GM18867 (cell line): ENCODE measurements around the gene CCSAP.
"Not testable (repeated sequence)": the region's sequence is repeated elsewhere in the genome, so short reads cannot be mapped to it uniquely, and the experiment has no call there.

ENCODE experiments used
- ATAC-seq: cut with Tn5 transposase; IDR thresholded peaks from one replicate; pipeline ENCODE4 v1.9.1; 2021; ENCODE audit warnings: mild to moderate bottlenecking, moderate library complexity; ENCODE audit not compliant: unreplicated experiment

CCSAP gene

DNA sequence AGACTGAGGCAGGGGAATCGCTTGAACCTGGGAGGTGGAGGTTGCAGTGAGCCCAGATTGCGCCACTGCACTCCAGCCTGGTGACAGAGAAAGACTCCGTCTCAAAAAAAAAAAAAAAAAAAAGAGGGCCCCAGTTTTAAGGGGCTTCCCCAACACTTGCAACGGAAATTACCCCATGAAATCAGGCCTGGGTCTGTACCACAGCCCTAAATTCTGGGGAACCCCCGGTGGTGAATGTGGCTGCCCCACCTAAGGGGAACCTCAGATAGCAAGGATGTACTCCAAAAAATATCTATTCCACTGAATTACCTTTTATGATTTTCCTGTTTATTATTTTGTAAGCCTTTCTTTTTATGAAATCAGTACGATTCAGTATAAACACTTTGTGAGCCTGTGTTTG is 15.1 kb downstream of the CCSAP start:
- ATAC-seq = not testable (repeated sequence)

DNA sequence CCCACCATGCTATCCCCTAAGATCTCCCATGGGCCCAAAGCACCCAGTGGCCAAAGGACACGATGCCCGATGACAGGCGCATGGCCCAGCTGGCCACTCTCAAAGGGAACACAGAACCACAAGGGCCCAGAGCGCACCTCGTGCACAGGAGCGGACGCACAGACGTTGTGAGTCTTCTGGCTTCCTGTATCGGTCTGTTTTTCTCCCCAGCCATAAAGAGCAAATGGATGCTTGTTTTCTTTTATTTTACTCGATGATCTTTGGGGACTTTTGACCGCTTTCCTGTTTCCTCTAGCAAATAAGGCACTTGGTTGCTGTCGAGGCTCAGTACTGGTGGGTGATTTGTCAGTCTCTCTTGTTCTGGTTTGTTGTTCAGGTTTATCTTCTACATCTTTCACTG is 16.2 kb downstream of the CCSAP start:
- no peak for ATAC-seq

- ATAC-seq = no peak
These were observed 16.9 kb downstream of the CCSAP start for GRCh38 chr1:229325853-229326487.

GRCh38 chr1:229325401-229325800 is 17.4 kb downstream of the CCSAP start:
- ATAC-seq = no peak

- ATAC-seq = no peak
These were observed 18.8 kb downstream of the CCSAP start for GRCh38 chr1:229323885-229324553.

- no peak for ATAC-seq
These were observed 19.6 kb downstream of the CCSAP start for GRCh38 chr1:229323201-229323600.

GRCh38 chr1:229319487-229319886 is 23.4 kb downstream of the CCSAP start:
- no peak for ATAC-seq

GRCh38 chr1:229318056-229318455 is 24.8 kb downstream of the CCSAP start:
- ATAC-seq = no peak

DNA sequence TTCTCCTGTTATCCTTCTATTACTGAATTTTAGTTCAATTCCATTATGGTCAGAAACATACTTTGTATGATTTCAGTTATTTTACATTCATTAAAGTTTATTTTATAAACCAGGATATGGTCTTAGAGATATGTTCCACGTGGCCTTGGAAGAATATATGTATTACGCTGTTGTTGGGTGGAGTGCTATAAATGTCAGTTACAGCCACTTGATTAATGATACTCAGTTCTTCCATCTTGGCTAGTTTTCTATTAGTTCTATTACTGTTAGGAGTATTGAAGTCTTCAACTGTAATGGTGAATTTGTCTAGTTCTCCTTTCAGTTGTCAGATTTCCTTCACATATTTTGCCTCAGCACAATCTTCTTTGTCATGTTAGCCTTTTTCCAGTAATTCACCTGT is 26.7 kb downstream of the CCSAP start:
- ATAC-seq = no peak

- ATAC-seq = no peak
These were observed 32.0 kb downstream of the CCSAP start for GRCh38 chr1:229310833-229311232.

GRCh38 chr1:229309684-229310083 is 33.2 kb downstream of the CCSAP start:
- no peak for ATAC-seq

GRCh38 chr1:229309074-229309473 is 33.8 kb downstream of the CCSAP start:
- no peak for ATAC-seq

DNA sequence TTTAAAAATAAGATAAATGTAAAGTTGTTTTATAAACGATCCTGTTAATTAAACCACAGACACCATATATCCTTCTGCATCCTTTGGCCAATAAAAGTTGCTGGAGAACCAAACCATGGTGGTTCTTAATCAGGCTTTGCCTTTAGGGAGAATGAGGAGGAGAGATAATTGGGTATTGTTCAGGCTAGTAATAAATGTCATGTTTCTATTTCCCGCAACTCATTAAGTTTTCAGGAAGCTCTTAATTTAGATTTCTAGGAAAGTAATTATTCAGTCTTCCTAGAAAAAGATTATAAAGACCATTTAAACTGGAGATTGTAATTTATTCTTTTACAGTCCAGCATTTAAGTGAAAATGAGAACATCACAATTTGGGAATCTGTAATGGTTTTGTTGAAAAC is 37.5 kb downstream of the CCSAP start:
- ATAC-seq = no peak

- no peak for ATAC-seq
These were observed 39.0 kb downstream of the CCSAP start for GRCh38 chr1:229303855-229304254.

DNA sequence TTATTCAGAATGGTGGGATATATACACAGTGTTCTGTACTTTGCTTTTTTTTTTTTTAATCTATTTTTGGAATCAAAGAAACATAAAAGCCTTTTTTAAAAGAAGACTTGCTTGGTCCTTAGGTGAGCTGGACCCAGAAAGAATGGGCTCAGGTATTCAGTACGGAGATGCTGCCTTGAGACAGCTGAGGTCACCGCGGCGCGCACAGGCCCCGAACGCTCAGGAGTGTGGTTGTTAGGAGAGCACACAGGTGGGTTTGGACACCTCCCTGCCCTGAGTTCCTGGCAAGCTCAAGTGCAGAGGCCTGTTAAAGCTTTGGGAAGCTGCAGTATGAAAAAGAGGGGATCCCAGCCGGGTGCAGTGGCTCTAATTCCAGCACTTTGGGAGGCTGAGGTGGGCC is 40.1 kb downstream of the CCSAP start:
- ATAC-seq = no peak

DNA sequence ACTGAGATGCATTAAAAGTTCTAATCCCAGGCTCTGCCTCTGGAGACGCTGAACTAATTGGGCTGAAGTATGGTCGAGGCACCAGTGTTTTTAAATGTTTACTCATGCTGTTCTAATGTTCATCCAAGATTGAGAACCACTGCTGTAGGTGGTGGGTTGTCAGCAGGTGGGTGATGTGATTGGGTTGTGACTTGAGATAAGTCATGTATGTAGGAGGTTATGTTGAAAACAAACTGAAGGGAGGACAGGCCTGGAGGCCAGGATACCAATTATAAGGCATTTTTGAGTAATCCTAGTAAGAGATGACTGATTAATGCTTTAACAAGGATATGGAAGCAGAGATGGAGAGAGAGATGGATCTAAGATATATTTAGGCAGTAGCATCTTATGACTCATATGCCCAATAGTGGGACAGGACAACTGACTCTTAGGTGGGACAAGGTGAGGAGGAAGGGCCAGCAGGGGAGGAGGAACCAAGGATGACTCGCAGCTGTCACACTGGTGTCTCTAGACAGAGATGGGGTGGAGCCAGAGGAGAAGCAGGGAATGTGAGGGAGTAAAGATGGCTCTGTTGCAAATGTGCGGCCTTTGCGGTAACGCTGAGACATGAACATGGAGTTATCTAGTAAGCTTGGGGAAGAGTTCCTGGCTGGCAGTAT is 42.6 kb downstream of the CCSAP start:
- ATAC-seq = no peak

DNA sequence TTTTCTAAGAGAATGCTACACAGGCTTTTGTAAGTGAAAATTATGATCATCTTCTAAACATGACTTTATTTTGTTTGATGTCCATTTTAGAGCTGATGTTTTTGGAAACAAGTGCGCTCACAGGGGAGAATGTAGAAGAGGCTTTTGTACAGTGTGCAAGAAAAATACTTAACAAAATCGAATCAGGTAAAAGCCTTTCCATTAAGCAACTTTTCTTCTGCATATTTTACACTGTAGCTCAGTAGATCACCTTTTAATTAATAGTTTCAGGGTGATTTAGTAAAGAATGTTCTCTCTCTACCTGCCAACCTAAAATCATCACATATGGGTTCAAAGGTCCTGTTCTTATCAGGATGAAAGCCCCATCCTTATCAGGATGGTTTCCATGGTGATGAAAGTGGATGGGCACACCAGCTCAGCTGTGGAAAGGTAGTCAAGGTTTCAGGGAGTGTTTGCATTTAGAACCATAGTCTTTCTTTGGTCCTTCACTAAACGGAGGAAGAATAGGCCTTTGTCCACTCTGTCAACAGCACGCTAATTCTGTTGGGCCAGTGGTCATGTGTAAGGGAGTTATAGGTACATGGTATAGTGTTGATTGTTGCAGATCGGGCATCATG is 43.9 kb downstream of the CCSAP start:
- ATAC-seq = no peak

DNA sequence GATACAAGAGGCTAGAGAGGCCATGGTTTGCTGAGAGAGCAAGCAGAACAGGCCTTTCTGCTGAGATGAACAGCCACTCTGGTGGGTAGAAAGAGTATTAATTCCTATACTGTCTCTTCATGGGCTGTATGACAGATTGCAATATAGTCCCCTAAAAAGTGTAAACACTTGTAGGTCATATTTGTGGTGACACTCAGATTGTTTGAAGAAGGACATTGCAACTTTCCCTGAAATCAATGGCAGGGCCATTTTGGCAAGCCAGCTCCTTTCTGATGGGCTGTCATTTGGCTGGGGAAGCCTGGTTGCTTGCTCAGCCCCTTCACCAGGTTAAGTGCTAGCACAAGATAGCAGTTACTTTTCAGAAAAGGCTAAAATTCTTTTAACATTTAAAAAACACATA is 44.4 kb downstream of the CCSAP start:
- no peak for ATAC-seq

DNA sequence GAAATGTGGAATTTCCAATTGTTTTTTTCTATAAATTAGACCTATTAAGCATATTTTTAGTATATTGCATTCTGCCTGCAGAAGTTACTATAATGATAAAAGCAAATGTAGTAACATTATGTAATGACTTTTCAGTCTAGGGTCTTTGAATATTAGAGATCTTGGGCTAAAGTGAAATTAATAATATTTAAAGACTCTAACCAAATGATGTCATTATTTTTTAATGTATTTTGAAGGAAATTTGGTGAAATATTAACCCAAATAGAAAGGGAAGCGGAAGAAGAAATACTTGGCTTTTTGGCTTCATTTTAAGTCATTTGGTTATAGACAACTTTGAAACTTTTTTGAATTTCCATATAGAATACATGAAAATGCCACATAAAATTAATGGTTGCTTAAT is 45.1 kb downstream of the CCSAP start:
- no peak for ATAC-seq

DNA sequence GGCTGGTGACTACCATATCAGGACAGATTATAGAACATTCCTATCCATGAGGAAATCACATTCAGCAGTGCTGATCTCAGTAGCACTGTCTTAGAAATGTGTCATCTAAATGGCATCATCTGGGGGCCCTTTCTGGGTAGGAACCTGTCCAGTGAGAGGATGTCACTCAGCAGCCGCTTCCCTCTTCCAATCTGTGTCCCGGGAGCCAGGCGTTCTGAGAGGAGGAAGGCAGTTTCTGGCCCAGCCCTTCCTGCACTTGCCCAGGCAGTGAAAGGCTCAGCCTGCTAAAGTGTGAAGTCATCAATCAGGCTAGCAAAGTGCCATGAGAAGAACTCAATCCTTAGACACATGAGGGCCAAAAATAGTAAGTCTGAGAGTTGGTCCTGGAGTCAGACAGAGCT is 46.3 kb downstream of the CCSAP start:
- ATAC-seq = no peak

GRCh38 chr1:229295745-229296144 is 47.1 kb downstream of the CCSAP start:
- no peak for ATAC-seq
